ENCODE measurements around the gene SLC35E1. TPM values are rescaled to one million over a fixed set of nuclear protein-coding genes. Genes with fewer than 3 reads are reported as not detected.
"Not testable (repeated sequence)": the region's sequence is repeated elsewhere in the genome, so short reads cannot be mapped to it uniquely, and the experiment has no call there.

The SLC35E1 gene
- total RNA-seq, 1 experiment from 2014 or later = 61.0 TPM

GRCh38 chr19:16544473-16545231, 27.6 kb downstream of the SLC35E1 start:
- CTCF ChIA-PET = no interaction called here
- H3K4me2 ChIP-seq = no peak overlapping the region
- DNase-seq = no peak

GRCh38 chr19:16543734-16544133, 28.5 kb downstream of the SLC35E1 start:
- H3K4me3 ChIP-seq = peak overlapping the region; percentile 95; the same call in 1 of the 2 replicates
- DNase-seq; POLR2A ChIA-PET (ENCODE audit: unreplicated experiment); H3K9me3 ChIP-seq (ENCODE audit: insufficient read depth, low read depth); H3K36me3 ChIP-seq (ENCODE audit: low read depth); H3K9me2 ChIP-seq (ENCODE audit: insufficient read depth); H3K27me3 ChIP-seq (ENCODE audit: insufficient read depth, low read depth); intact Hi-C loops (cut with micrococcal nuclease; ENCODE audit: unreplicated experiment); H3K27ac ChIP-seq; BruUV-seq (replicated peaks); H2AFZ ChIP-seq: not testable (repeated sequence)
- H3K79me2 ChIP-seq (ENCODE audit: low read depth) = peaks cover 58% of the 10 kb centered on the region
- peak overlapping the region; percentile 88 for H3K4me2 ChIP-seq
- CTCF ChIA-PET = interaction anchor here (0.6 kb wide), 1 partner anchor 171 kb away, joined by 8 read pairs; no protein-coding TSS in a partner anchor
- H4K20me1 ChIP-seq (ENCODE audit: insufficient read depth) = peaks cover 30% of the 10 kb centered on the region
- peaks cover 17% of the 10 kb centered on the region for H3K4me1 ChIP-seq (replicated peaks; ENCODE audit: insufficient read depth)
- H3F3A ChIP-seq (ENCODE audit: insufficient read depth, low read depth) = peaks cover 27% of the 10 kb centered on the region

More at GRCh38 chr19:16544473-16545231, 27.6 kb downstream of the SLC35E1 start:
- no TSS peak for BruUV-seq (replicated peaks)
- Histone ChIP-seq H3K4me1 (replicated peaks; ENCODE audit: insufficient read depth) (peaks cover 17% of the 10 kb centered on the region), H3F3A (ENCODE audit: insufficient read depth, low read depth) (peaks cover 34% of the 10 kb centered on the region), H3K27me3 (ENCODE audit: insufficient read depth, low read depth) (no peaks in the 10 kb centered on the region), H3K36me3 (ENCODE audit: low read depth) (0 out of 2 replicates have a peak, but pooled peaks cover 6% of the 10 kb centered on the region), H2AFZ (no peak overlapping the region), H3K27ac (no peak overlapping the region), H3K79me2 (ENCODE audit: low read depth) (peaks cover 49% of the 10 kb centered on the region), H4K20me1 (ENCODE audit: insufficient read depth) (peaks cover 22% of the 10 kb centered on the region), H3K4me3 (no peak overlapping the region), H3K9me3 (ENCODE audit: insufficient read depth, low read depth) (no peaks in the 10 kb centered on the region), H3K9me2 (ENCODE audit: insufficient read depth) (no peaks in the 10 kb centered on the region)
- TF ChIP-seq EZH2 (IDR thresholded peaks at IDR 0.05; ENCODE audit: low read depth) (no peak), CTCF (conservative IDR thresholded peaks at IDR 0.05) (no peak)
- POLR2A ChIA-PET (ENCODE audit: unreplicated experiment) = no interaction called here
- intact Hi-C loops (cut with micrococcal nuclease; ENCODE audit: unreplicated experiment) = no loop called here

- H3K27me3 ChIP-seq (ENCODE audit: insufficient read depth, low read depth) = no peaks in the 10 kb centered on the region
- TSS peak; percentile 60 for BruUV-seq (replicated peaks)
- 0 out of 2 replicates have a peak, but pooled peaks cover 14% of the 10 kb centered on the region for H3K36me3 ChIP-seq (ENCODE audit: low read depth)
- H3K4me1 ChIP-seq (replicated peaks; ENCODE audit: insufficient read depth) = peaks cover 17% of the 10 kb centered on the region
- ChIA-PET POLR2A (ENCODE audit: unreplicated experiment) (interaction anchor here (0.7 kb wide), 1 partner anchor 27 kb away, joined by 3 read pairs; no protein-coding TSS in a partner anchor), CTCF (interaction anchor here (0.5 to 0.6 kb wide), 2 partner anchors 142 to 171 kb away, joined by 3 to 8 read pairs; no protein-coding TSS in a partner anchor)
- H3K9me2 ChIP-seq (ENCODE audit: insufficient read depth) = no peaks in the 10 kb centered on the region
- peak overlapping the region; percentile 40 for H3K27ac ChIP-seq
- no peak for TF ChIP-seq CTCF (conservative IDR thresholded peaks at IDR 0.05)
- TF ChIP-seq EZH2 (IDR thresholded peaks at IDR 0.05; ENCODE audit: low read depth) = no peak
- intact Hi-C loops (cut with micrococcal nuclease; ENCODE audit: unreplicated experiment) = no loop called here
- H3F3A ChIP-seq (ENCODE audit: insufficient read depth, low read depth) = peaks cover 22% of the 10 kb centered on the region
- peaks cover 38% of the 10 kb centered on the region for H4K20me1 ChIP-seq (ENCODE audit: insufficient read depth)
- peak overlapping the region; percentile 88 for H3K4me2 ChIP-seq
- H2AFZ ChIP-seq = peak overlapping the region; percentile 89
- DNase-seq = no peak
- no peaks in the 10 kb centered on the region for H3K9me3 ChIP-seq (ENCODE audit: insufficient read depth, low read depth)
- H3K79me2 ChIP-seq (ENCODE audit: low read depth) = peaks cover 65% of the 10 kb centered on the region
- H3K4me3 ChIP-seq = peak overlapping the region; percentile 95
Measured at GRCh38 chr19:16542910-16543472, 29.2 kb downstream of the SLC35E1 start.
